CD4-positive, CD25-positive, alpha-beta regulatory T cell (primary cell): ENCODE data around the gene RNF166. TPM values are rescaled to one million over a fixed set of nuclear protein-coding genes. Genes with fewer than 3 reads are reported as not detected.

Source experiments
- ATAC-seq, 2 donors: fragments of 150-1000 bp; cut with Tn5 transposase; one replicate each; pipeline ENCODE4 v1.10.0; 2021; ENCODE audit warnings: low read depth in 2 of 2, moderate number of reproducible peaks in 2 of 2, moderate library complexity in 1 of 2
- DNase-seq, 3 donors: peaks; one replicate each; pipeline versions ENCODE4 v3.0.0 to v3.0.0-alpha.2; 2012 to 2022; ENCODE audit warnings: mixed read lengths in 1 of 3
- H3K27ac ChIP-seq: one replicate; pipeline ENCODE4 v1.7.0; 2013; ENCODE audit warnings: mild to moderate bottlenecking, low read length; ENCODE audit not compliant: insufficient read depth, poor library complexity, severe bottlenecking
- H3K27me3 ChIP-seq: one replicate; pipeline ENCODE4 v1.7.0; 2013; ENCODE audit warnings: low read length; ENCODE audit not compliant: control insufficient read depth, insufficient read depth
- H3K36me3 ChIP-seq: one replicate; pipeline ENCODE4 v1.7.0; 2013; ENCODE audit warnings: mild to moderate bottlenecking, low read length, moderate library complexity; ENCODE audit not compliant: control insufficient read depth, insufficient read depth
- H3K4me1 ChIP-seq: 2 replicates; pipeline ENCODE4 v1.7.0; 2013; ENCODE audit warnings: mild to moderate bottlenecking, low read length; ENCODE audit not compliant: insufficient read depth, control insufficient read depth, poor library complexity, severe bottlenecking
- H3K4me3 ChIP-seq: one replicate; pipeline ENCODE4 v1.7.0; 2013; ENCODE audit warnings: low read depth, mild to moderate bottlenecking, low read length, moderate library complexity
- H3K9me3 ChIP-seq, 2 experiments: 1 replicate in 1 of 2; 2 replicates in 1 of 2; pipeline ENCODE4 v1.7.0; 2013; ENCODE audit warnings: low read length in 2 of 2, mild to moderate bottlenecking in 1 of 2, moderate library complexity in 1 of 2; ENCODE audit not compliant: control insufficient read depth in 2 of 2
- H3K27ac Mint-ChIP-seq, 3 donors: one replicate each; pipeline ENCODE4 v1.8.0; 2020 to 2022; ENCODE audit warnings: mild to moderate bottlenecking in 3 of 3, mixed read lengths in 3 of 3, moderate library complexity in 2 of 3
- H3K27me3 Mint-ChIP-seq: one replicate; pipeline ENCODE4 v1.8.0; 2022; ENCODE audit warnings: mild to moderate bottlenecking, mixed read lengths
- H3K36me3 Mint-ChIP-seq: one replicate; pipeline ENCODE4 v1.8.0; 2020; ENCODE audit warnings: mixed read lengths
- H3K4me1 Mint-ChIP-seq, 4 donors: one replicate each; pipeline ENCODE4 v1.8.0; 2020 to 2022; ENCODE audit warnings: mixed read lengths in 4 of 4, mild to moderate bottlenecking in 1 of 4
- H3K4me3 Mint-ChIP-seq, 4 donors: one replicate each; pipeline ENCODE4 v1.8.0; 2020 to 2022; ENCODE audit warnings: mild to moderate bottlenecking in 4 of 4, mixed read lengths in 4 of 4, moderate library complexity in 3 of 4
- H3K9me3 Mint-ChIP-seq, 7 donors: one replicate each; pipeline ENCODE4 v1.8.0; 2020 to 2022; ENCODE audit warnings: mixed read lengths in 7 of 7, mild to moderate bottlenecking in 3 of 7, moderate library complexity in 2 of 7
- polyA plus RNA-seq, 4 donors: library from polyadenylated mRNA; unstranded; fragments of 300-500 nt; fragmentation: Illumina TruSeq; gene quantifications; one replicate each; pipeline ENCODE4 v1.2.3, GENCODE V29; 2021
- total RNA-seq: library from RNA; stranded (reverse); gene quantifications from one replicate; pipeline ENCODE4 v1.2.3, GENCODE V29; 2022

Gene RNF166
- total and polyA plus RNA-seq, 5 donors from 2014 or later, result 63.6 to 420 (median 98.0) TPM

DNA sequence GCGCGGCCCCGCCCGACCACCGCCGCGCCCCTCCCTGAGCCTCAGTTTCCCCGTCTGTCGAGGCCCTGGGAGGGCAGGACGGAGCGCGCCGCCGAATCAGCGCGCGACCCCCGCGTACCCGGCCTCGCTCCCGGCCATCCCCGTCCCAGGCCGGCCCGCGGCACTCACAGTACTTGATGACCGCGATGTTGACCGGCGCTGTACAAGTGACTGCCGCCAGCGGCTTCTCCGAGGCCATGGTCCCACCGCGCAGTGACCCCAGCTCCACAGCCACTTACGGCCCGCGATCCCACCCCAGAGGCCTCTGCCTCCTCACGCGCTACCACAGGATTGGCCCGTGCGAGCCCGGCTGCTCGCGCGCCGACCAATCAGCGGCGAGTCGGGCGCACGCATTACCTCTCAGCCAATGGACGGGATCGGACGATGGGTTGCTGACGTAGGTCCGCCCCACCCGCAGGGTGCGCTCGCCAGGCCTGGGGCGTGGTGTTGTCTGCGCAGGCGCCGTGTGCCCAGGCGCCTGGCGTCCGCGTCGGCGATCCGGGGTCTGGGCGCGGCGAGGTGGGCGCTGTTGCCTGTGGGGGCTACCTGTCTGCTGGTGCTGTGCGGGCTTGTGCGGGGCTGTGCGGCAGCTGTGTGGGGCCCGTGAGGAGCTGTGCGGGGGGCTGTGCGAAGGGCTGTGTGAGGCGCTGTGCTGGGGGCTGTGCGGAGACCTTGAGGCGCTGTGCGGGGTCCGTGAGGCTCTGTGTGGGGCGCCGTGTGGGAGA lies 43.2 kb downstream of the RNF166 start, which contains the start of gene MVD:
Gene MVD, minus strand, starts transcription at position 249 of the 764 bp plus-strand sequence. Its CDS starts 11 bp downstream, at position 238.
- H3K27me3 Mint-ChIP-seq, result no peaks in the 10 kb centered on the region
- ATAC-seq (peak; percentile 98 to 99), DNase-seq (peak; percentile 95 to 98 (median 95))
- no peaks in the 10 kb centered on the region for H3K9me3 Mint-ChIP-seq
- peak within 1 kb of the TSS; percentile 93 to 95 (median 94) for H3K4me3 Mint-ChIP-seq
- peaks cover 3% of the 10 kb centered on the region for H3K36me3 Mint-ChIP-seq
- Histone ChIP-seq H3K27ac (peak within 1 kb of the TSS; percentile 88), H3K9me3 (no peaks in the 10 kb centered on the region), H3K27me3 (no peaks in the 10 kb centered on the region), H3K4me1 (peaks cover 19% of the 10 kb centered on the region), H3K36me3 (no peaks in the 10 kb centered on the region), H3K4me3 (peak within 1 kb of the TSS; percentile 59)
- H3K27ac Mint-ChIP-seq, result peak within 1 kb of the TSS; percentile 85 to 96 (median 93)
- peaks cover 7 to 29% (median 13%) of the 10 kb centered on the region in 4 donors for H3K4me1 Mint-ChIP-seq

DNA sequence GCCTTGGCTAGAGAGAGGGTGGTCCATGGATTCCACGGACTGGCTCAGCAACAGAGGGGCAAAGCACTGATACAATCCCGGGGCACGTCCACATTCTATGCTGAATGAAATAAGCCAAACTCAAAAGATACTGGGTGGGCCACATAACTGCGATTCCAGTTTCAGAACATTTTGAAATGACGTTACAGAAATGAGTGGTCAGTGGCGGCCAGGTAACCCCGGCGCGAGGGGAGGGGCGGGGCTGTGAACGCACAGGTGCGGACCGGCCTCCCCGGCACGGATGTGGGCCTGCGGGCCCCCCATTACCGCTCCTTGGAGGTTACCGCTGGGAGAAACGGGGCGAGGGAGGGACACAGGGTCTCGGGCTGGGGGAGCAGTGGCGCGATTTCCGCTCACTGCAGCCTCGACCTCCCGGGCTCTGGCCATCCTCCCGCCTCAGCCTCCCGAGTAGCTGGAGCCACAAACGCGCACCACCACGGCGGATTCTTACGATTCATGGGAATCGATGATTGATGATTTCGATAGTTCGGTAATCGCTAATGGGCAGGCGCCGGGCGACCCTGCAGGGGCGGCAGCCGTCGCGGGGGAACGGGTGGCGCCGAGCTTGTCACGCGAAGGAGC lies 43.9 kb downstream of the RNF166 start:
- H3K36me3 ChIP-seq, result no peaks in the 10 kb centered on the region
- DNase-seq (peak in 2 of 3 donors; percentile 16 to 27), ATAC-seq (no peak)
- Mint-ChIP-seq H3K27ac (peak overlapping the region; percentile 64 to 90 (median 85)), H3K4me1 (peaks cover 7 to 29% (median 13%) of the 10 kb centered on the region in 4 donors), H3K4me3 (peak overlapping the region; percentile 84 to 95 (median 92)), H3K9me3 (no peaks in the 10 kb centered on the region), H3K36me3 (peaks cover 2% of the 10 kb centered on the region), H3K27me3 (no peaks in the 10 kb centered on the region)
- no peaks in the 10 kb centered on the region for H3K27me3 ChIP-seq
- H3K4me3 ChIP-seq, result peak overlapping the region; percentile 59
- H3K4me1 ChIP-seq, result peaks cover 19% of the 10 kb centered on the region
- H3K27ac ChIP-seq, result peak overlapping the region; percentile 88
- no peaks in the 10 kb centered on the region for H3K9me3 ChIP-seq

DNA sequence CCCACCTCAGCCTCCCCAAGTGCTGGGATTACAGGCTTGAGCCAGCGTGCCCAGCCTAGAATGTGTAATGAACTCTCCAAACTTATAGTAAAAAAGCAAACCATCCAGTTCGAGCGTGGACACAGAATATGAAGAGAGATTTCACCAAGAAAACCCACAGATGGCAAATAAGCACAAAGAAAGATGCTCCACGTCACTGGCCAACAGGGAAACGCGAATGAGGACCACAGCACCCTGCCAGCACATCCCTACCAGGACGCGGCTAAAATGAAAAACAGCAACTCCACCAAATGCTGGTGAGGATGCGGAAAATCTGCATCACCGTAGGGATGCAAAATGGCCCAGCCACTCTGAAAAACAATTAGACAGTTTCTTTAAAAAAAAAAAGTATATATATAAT lies 44.7 kb downstream of the RNF166 start:
- ATAC-seq, result no peak
- Histone ChIP-seq H3K27me3 (no peaks in the 10 kb centered on the region), H3K9me3 (no peaks in the 10 kb centered on the region), H3K4me1 (peaks cover 19% of the 10 kb centered on the region), H3K4me3 (peak overlapping the region; percentile 26), H3K36me3 (no peaks in the 10 kb centered on the region), H3K27ac (no peak overlapping the region)
- no peak for DNase-seq
- Mint-ChIP-seq H3K27me3 (no peaks in the 10 kb centered on the region), H3K4me3 (peak overlapping the region; percentile 7 to 93 (median 72)), H3K27ac (peak overlapping the region in 1 of 3 donors; percentile 85), H3K36me3 (no peaks in the 10 kb centered on the region), H3K9me3 (no peaks in the 10 kb centered on the region), H3K4me1 (peaks cover 7 to 29% (median 13%) of the 10 kb centered on the region in 4 donors)

DNA sequence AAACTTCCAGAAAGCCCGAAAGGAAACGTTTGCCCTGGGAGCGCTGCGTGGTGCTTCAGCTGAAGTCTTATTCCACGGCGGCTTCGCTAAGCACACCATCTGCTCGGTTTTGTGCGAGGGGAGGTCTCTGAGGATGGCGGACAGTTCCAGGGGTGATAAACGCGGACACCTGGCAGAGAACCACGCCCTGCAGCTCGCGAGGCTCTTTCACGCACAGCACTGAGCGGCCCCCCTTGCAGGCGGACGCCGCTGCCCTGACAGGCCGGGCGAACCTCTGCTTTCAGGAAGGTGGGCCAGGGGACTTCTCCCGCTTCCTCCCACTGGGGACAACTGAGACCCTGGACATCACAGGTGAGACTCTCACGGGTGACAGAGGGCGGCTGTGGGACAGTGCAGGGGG lies 47.0 kb downstream of the RNF166 start:
- H3K4me1 ChIP-seq, result peaks cover 18% of the 10 kb centered on the region
- no peak for DNase-seq
- no peaks in the 10 kb centered on the region for H3K36me3 ChIP-seq
- no peak overlapping the region for H3K4me3 ChIP-seq
- H3K9me3 ChIP-seq, result no peaks in the 10 kb centered on the region
- ATAC-seq, result no peak
- H3K27ac ChIP-seq, result no peak overlapping the region
- Mint-ChIP-seq H3K27ac (no peak overlapping the region), H3K36me3 (peaks cover 5% of the 10 kb centered on the region), H3K9me3 (no peaks in the 10 kb centered on the region), H3K27me3 (no peaks in the 10 kb centered on the region), H3K4me3 (no peak overlapping the region), H3K4me1 (peaks cover 7 to 20% (median 13%) of the 10 kb centered on the region in 4 donors)
- no peaks in the 10 kb centered on the region for H3K27me3 ChIP-seq

DNA sequence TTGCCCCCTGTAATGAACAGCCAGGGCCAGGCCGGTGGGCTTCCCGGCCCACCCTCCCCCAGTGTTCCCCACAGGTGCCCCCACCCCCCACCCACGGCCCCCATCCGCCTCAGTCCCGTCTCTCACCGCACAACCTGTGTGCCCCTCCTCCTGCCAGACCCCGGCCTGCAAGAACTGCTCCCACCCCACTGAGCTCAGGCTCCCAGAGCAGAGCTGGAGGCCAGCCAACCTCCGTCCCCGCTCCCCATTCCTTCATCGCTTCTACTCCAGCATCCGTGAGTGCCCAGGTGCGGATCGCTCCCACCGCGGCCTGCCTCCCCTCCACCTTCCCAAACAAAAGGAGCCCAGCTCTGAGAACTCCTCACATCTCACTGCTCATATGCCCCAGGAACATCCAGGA lies 47.5 kb downstream of the RNF166 start:
- H3K4me1 Mint-ChIP-seq, result peaks cover 7 to 18% (median 13%) of the 10 kb centered on the region in 4 donors
- H3K4me1 ChIP-seq, result peaks cover 14% of the 10 kb centered on the region
- H3K4me3 ChIP-seq, result no peak overlapping the region
- no peaks in the 10 kb centered on the region for H3K9me3 ChIP-seq
- no peak overlapping the region for H3K27ac ChIP-seq
- DNase-seq (no peak), ATAC-seq (no peak)
- no peak overlapping the region for H3K4me3 Mint-ChIP-seq
- no peaks in the 10 kb centered on the region for H3K27me3 Mint-ChIP-seq
- H3K36me3 ChIP-seq, result no peaks in the 10 kb centered on the region
- H3K27ac Mint-ChIP-seq, result no peak overlapping the region
- H3K36me3 Mint-ChIP-seq, result peaks cover 5% of the 10 kb centered on the region
- no peaks in the 10 kb centered on the region for H3K9me3 Mint-ChIP-seq
- H3K27me3 ChIP-seq, result no peaks in the 10 kb centered on the region

DNA sequence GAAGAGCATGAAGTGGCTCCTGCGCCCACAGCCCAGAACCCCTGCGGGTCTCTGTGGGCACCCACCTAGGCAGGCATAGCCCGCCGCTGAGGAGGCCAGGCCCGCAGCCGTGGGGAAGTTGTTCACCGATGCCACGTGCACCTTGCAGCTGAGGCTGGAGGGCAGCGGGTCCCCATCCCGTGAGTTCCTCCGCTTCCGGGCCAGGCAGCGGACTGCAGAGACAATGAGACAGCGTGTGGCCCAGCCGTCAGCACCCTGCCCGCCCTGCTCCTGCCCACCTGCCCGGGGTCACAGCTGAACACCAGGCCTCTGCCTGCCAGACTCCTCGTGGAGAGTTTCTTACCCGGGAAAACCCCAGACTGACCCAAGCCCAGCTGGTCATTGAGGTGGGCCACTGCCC lies 48.8 kb downstream of the RNF166 start:
- H3K27ac Mint-ChIP-seq, result no peak overlapping the region

DNA sequence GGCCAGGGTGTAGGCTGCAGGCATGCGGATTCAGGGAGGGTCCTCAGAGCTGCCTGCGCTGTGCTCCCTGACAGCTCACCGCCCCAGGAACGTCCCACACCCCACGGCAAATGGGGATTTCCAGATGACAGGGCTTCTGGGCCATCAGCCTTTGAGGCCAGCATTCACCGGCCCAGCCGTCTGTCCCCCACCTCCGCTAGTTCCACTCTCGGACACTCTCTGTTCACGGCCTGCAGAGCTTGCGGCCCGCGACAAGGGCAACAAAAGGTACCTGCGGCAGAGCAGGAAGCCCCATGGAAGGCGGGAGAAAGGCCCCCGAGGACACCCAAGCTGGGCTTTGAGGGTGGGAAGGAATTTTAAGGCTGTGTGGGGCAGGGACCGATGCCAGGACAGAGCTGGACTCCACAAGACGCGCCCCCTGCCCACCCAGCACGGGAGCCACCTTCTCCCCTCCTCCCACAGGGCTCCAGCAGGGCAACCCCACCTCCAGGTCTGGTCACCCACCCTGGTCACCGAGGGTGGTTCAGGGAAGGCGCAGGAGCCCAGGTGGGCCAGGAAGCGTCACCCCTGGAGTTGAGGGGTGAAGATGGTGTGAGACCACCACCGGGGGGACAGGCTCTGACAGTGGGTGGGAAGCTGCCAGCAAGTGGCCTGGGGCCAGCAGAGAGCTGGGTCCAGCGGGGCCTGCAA lies 49.8 kb downstream of the RNF166 start:
- H3K36me3 ChIP-seq, result no peaks in the 10 kb centered on the region
- H3K4me1 ChIP-seq, result peaks cover 9% of the 10 kb centered on the region
- H3K27ac ChIP-seq, result no peak overlapping the region
- H3K9me3 Mint-ChIP-seq, result peaks cover 0 to 2% (median 0%) of the 10 kb centered on the region in 7 donors
- no peaks in the 10 kb centered on the region for H3K27me3 ChIP-seq
- no peaks in the 10 kb centered on the region for H3K27me3 Mint-ChIP-seq
- ATAC-seq (no peak), DNase-seq (no peak)
- peak overlapping the region in 1 of 3 donors; percentile 5 for H3K27ac Mint-ChIP-seq
- peaks cover 5% of the 10 kb centered on the region for H3K36me3 Mint-ChIP-seq
- H3K4me3 Mint-ChIP-seq, result no peak overlapping the region
- peaks cover 0 to 11% (median 6%) of the 10 kb centered on the region in 4 donors for H3K4me1 Mint-ChIP-seq
- H3K9me3 ChIP-seq, result no peaks in the 10 kb centered on the region
- no peak overlapping the region for H3K4me3 ChIP-seq

More for the DNA sequence above, 48.8 kb downstream of the RNF166 start:
- no peak overlapping the region for H3K27ac ChIP-seq
- Mint-ChIP-seq H3K4me1 (peaks cover 7 to 12% (median 10%) of the 10 kb centered on the region in 4 donors), H3K27me3 (no peaks in the 10 kb centered on the region), H3K4me3 (no peak overlapping the region), H3K36me3 (peaks cover 5% of the 10 kb centered on the region), H3K9me3 (no peaks in the 10 kb centered on the region)
- ATAC-seq, result no peak
- H3K27me3 ChIP-seq, result no peaks in the 10 kb centered on the region
- DNase-seq, result no peak
- H3K9me3 ChIP-seq, result no peaks in the 10 kb centered on the region
- no peak overlapping the region for H3K4me3 ChIP-seq
- H3K4me1 ChIP-seq, result peaks cover 6% of the 10 kb centered on the region
- H3K36me3 ChIP-seq, result no peaks in the 10 kb centered on the region
